HepG2 (cell line): ENCODE measurements around the gene CRAMP1. TPM values are rescaled to one million over a fixed set of nuclear protein-coding genes. Genes with fewer than 3 reads are reported as not detected.
A peak's percentile ranks its signal among the peaks of the same experiment; 100 is the strongest.

Experiments
- ASH2L ChIP-seq: fragments of 300-600, 200-600 bp; sonication (generic); IDR thresholded peaks from 2 replicates; pipeline ENCODE4 v1.7.0; 2017; ENCODE audit warnings: low read depth, mild to moderate bottlenecking, moderate library complexity, mixed read lengths, low read length; ENCODE audit not compliant: insufficient read length
- DPF2 ChIP-seq: sonication (generic); formaldehyde crosslinking; IDR thresholded peaks from 2 replicates; pipeline ENCODE4 v1.4.0; 2020; ENCODE audit warnings: mild to moderate bottlenecking, low read depth, missing genetic modification reagents, borderline replicate concordance
- EZH2 ChIP-seq: conservative IDR thresholded peaks from 2 replicates; pipeline ENCODE4 v1.6.1; 2012; ENCODE audit warnings: mild to moderate bottlenecking, low read depth, low read length, moderate library complexity
- GATAD1 ChIP-seq: IDR thresholded peaks from 2 replicates; pipeline ENCODE4 v1.6.1; 2016; ENCODE audit warnings: missing genetic modification reagents, missing compliant biosample characterization
- HOXD1 ChIP-seq: sonication (generic); formaldehyde crosslinking; IDR thresholded peaks from 2 replicates; pipeline ENCODE4 v1.5.0; 2020; ENCODE audit warnings: missing genetic modification reagents
- IRF9 ChIP-seq: sonication (generic); formaldehyde crosslinking; IDR thresholded peaks from 2 replicates; pipeline ENCODE4 v1.8.0; 2022; ENCODE audit warnings: missing genetic modification reagents, mild to moderate bottlenecking, borderline replicate concordance
- KDM2A ChIP-seq: sonication (generic); formaldehyde crosslinking; IDR thresholded peaks from 2 replicates; pipeline ENCODE4 v1.4.0; 2020; ENCODE audit warnings: low read depth, missing genetic modification reagents, borderline replicate concordance
- KMT2A ChIP-seq: sonication (generic); formaldehyde crosslinking; IDR thresholded peaks from 2 replicates; pipeline ENCODE4 v1.4.0; 2020; ENCODE audit warnings: missing genetic modification reagents
- NR2F1 ChIP-seq, 2 experiments: fragments of 450-650 bp in 1 of 2; formaldehyde crosslinking in 1 of 2; IDR thresholded peaks; 2 replicates each; pipeline versions ENCODE4 v1.5.0 to v1.6.1; 2016 to 2020; ENCODE audit warnings: mild to moderate bottlenecking in 1 of 2, missing compliant biosample characterization in 1 of 2, missing genetic modification reagents in 1 of 2, moderate library complexity in 1 of 2
- PCBP2 ChIP-seq: fragments of 200-400 bp; formaldehyde crosslinking; optimal IDR thresholded peaks from 2 replicates; pipeline ENCODE3; 2018; ENCODE audit warnings: low read length, low read depth; ENCODE audit not compliant: poor library complexity, severe bottlenecking
- POLR2AphosphoS5 ChIP-seq: IDR thresholded peaks from 2 replicates; pipeline ENCODE4 v1.6.1; 2012; ENCODE audit warnings: low read depth, low read length
- SALL1 ChIP-seq: sonication (generic); formaldehyde crosslinking; IDR thresholded peaks from 2 replicates; pipeline ENCODE4 v1.8.0; 2022; ENCODE audit warnings: mild to moderate bottlenecking, missing genetic modification reagents
- SETDB1 ChIP-seq: sonication (generic); formaldehyde crosslinking; IDR thresholded peaks from 2 replicates; pipeline ENCODE4 v1.5.1; 2020; ENCODE audit warnings: missing genetic modification reagents, mild to moderate bottlenecking, borderline replicate concordance
- SRSF4 ChIP-seq: fragments of 200-400 bp; formaldehyde crosslinking; IDR thresholded peaks from one replicate; pipeline ENCODE4 v1.6.1; 2018; ENCODE audit warnings: mild to moderate bottlenecking, low read depth, low read length, moderate library complexity; ENCODE audit not compliant: poor library complexity, severe bottlenecking
- TBP ChIP-seq: sonication (generic); formaldehyde crosslinking; IDR thresholded peaks from 2 replicates; pipeline ENCODE4 v1.5.0; 2020; ENCODE audit warnings: missing genetic modification reagents
- TCF12 ChIP-seq, 2 experiments: fragments of 450-650 bp in 1 of 2; sonication (generic) in 1 of 2; formaldehyde crosslinking in 1 of 2; IDR thresholded peaks; 2 replicates each; pipeline versions ENCODE4 v1.6.1 to v1.8.0; 2017 to 2022; ENCODE audit warnings: antibody characterized with exemption in 1 of 2, mild to moderate bottlenecking in 1 of 2, missing genetic modification reagents in 1 of 2, moderate library complexity in 1 of 2
- TRIM24 ChIP-seq: sonication (generic); formaldehyde crosslinking; IDR thresholded peaks from 2 replicates; pipeline ENCODE4 v1.8.0; 2022; ENCODE audit warnings: mild to moderate bottlenecking, missing genetic modification reagents
- ZBTB8A ChIP-seq: sonication (generic); formaldehyde crosslinking; IDR thresholded peaks from 2 replicates; pipeline ENCODE4 v1.4.0; 2020; ENCODE audit warnings: mild to moderate bottlenecking, low read depth, missing genetic modification reagents, borderline replicate concordance
- ZFAT ChIP-seq: sonication (generic); formaldehyde crosslinking; conservative IDR thresholded peaks from 2 replicates; pipeline ENCODE4 v1.8.1; 2023; ENCODE audit warnings: missing genetic modification reagents, inconsistent platforms
- ZNF256 ChIP-seq: sonication (generic); formaldehyde crosslinking; conservative IDR thresholded peaks from 2 replicates; pipeline ENCODE4 v1.4.0; 2020; ENCODE audit warnings: missing genetic modification reagents
- ZNF546 ChIP-seq: sonication (generic); formaldehyde crosslinking; conservative IDR thresholded peaks from 2 replicates; pipeline ENCODE4 v1.8.1; 2023; ENCODE audit warnings: mild to moderate bottlenecking, missing genetic modification reagents
- ZSCAN22 ChIP-seq: sonication (generic); formaldehyde crosslinking; IDR thresholded peaks from 2 replicates; pipeline ENCODE4 v1.4.0; 2020; ENCODE audit warnings: mild to moderate bottlenecking, missing genetic modification reagents
- ZXDC ChIP-seq: sonication (generic); formaldehyde crosslinking; IDR thresholded peaks from 2 replicates; pipeline ENCODE4 v1.5.0; 2020; ENCODE audit warnings: mild to moderate bottlenecking, missing genetic modification reagents
- polyA plus RNA-seq, 8 experiments: library from polyadenylated mRNA; depleted of rRNA in 3 of 8; stranded (reverse) in 7 of 8; unstranded in 1 of 8; fragments of >200 nt; fragmentation: Illumina TruSeq in 4 of 8; extraction: Trizol in 4 of 8; gene quantifications; 2 replicates each; pipeline versions ENCODE4 v1.2.1 to v1.2.3, GENCODE V29; 2011 to 2016; ENCODE audit warnings: low read depth in 4 of 8, missing spikeins in 1 of 8, mixed read lengths in 1 of 8; ENCODE audit not compliant: insufficient read depth in 1 of 8
- total RNA-seq, 5 experiments: library from RNA; depleted of rRNA; stranded (reverse); fragments of >200 nt; fragmentation: Illumina TruSeq; extraction: Trizol; gene quantifications; 2 replicates each; pipeline ENCODE4 v1.2.3, GENCODE V29; 2016; ENCODE audit warnings: low read depth in 1 of 5
- TF ChIP-seq, protein P1 (sequence below): sonication (generic); formaldehyde crosslinking; IDR thresholded peaks from 2 replicates; pipeline ENCODE4 v1.4.0; 2020; ENCODE audit warnings: mild to moderate bottlenecking, missing genetic modification reagents

The CRAMP1 gene
- total and polyA plus RNA-seq, 2 of the 13 experiments (the other 11 are each of a cell fraction or from before 2014, with no cell fraction given) = 6.8 to 9.7 TPM

GRCh38 chr16:1705688-1706385, 93.7 kb downstream of the CRAMP1 start, which contains the start of gene MAPK8IP3 (continued):
- TF ChIP-seq ZNF546 (CRISPR knock-in tag) (0 out of 2 replicates have a peak, but pooled peaks have one; percentile 77), KDM2A (CRISPR knock-in tag) (peak; percentile 97), EZH2 (no peak), ZNF256 (CRISPR knock-in tag) (peak; percentile 91; the same call in 1 of the 2 replicates), ZXDC (CRISPR knock-in tag) (no peak), ZBTB8A (CRISPR knock-in tag) (no peak), ZSCAN22 (no peak), NR2F1 (CRISPR knock-in tag; IDR thresholded peaks at IDR 0.05) (no peak), DPF2 (CRISPR knock-in tag) (no peak), HOXD1 (peak; percentile 84; the same call in 1 of the 2 replicates), GATAD1 (peak; percentile 81), TCF12 (IDR thresholded peaks at IDR 0.05) (no peak), TCF12 (CRISPR knock-in tag; IDR thresholded peaks at IDR 0.05) (no peak; the same call in 1 of the 2 replicates), TRIM24 (CRISPR knock-in tag) (no peak), ZFAT (no peak), SALL1 (CRISPR knock-in tag) (peak; percentile 84), TBP (CRISPR knock-in tag) (peak; percentile 59; the same call in 1 of the 2 replicates), PCBP2 (no peak), ASH2L (peak; percentile 53), POLR2AphosphoS5 (peak; percentile 91), KMT2A (CRISPR knock-in tag) (no peak; the same call in 1 of the 2 replicates), SRSF4 (no peak), SETDB1 (no peak), IRF9 (peak; percentile 61; the same call in 1 of the 2 replicates)
- TF ChIP-seq, protein P1, sequence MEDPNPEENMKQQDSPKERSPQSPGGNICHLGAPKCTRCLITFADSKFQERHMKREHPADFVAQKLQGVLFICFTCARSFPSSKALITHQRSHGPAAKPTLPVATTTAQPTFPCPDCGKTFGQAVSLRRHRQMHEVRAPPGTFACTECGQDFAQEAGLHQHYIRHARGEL (CRISPR knock-in tag) = no peak
